ENCODE data around the gene FANCC.

Gene FANCC

DNA sequence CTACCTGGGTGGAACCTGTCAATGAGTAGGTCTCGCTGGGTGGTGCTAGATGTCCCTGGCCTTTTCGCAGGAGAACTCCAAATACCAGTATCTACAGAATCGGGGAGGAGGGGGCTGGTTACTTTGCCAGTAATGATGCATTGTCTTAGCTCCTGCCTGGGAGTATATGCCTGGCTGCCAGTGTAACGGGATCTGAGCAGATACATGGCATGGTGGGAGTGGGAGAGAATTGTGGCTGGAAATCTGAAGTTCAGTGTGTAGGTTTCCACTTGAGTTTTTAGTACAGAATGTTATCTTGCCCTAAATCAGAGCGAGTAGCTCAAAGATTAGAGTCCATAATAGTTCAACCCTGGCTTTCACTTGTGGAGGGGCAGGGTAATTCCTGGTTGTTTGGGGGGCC lies 38.0 kb upstream of the FANCC start:
- TF ChIP-seq, protein P1, sequence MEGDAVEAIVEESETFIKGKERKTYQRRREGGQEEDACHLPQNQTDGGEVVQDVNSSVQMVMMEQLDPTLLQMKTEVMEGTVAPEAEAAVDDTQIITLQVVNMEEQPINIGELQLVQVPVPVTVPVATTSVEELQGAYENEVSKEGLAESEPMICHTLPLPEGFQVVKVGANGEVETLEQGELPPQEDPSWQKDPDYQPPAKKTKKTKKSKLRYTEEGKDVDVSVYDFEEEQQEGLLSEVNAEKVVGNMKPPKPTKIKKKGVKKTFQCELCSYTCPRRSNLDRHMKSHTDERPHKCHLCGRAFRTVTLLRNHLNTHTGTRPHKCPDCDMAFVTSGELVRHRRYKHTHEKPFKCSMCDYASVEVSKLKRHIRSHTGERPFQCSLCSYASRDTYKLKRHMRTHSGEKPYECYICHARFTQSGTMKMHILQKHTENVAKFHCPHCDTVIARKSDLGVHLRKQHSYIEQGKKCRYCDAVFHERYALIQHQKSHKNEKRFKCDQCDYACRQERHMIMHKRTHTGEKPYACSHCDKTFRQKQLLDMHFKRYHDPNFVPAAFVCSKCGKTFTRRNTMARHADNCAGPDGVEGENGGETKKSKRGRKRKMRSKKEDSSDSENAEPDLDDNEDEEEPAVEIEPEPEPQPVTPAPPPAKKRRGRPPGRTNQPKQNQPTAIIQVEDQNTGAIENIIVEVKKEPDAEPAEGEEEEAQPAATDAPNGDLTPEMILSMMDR (conservative IDR thresholded peaks at IDR 0.05; ENCODE audit: low read length): no peak
- no peak overlapping the region for H3K4me3 ChIP-seq (ENCODE audit: low read length)
- DNase-seq (ENCODE audit: low read depth): no peak

- DNase-seq (ENCODE audit: low read depth): no peak
- no peak overlapping the region for H3K4me3 ChIP-seq (ENCODE audit: low read length)
- TF ChIP-seq, protein P1 (conservative IDR thresholded peaks at IDR 0.05; ENCODE audit: low read length): no peak
These were observed 33.5 kb upstream of the FANCC start for GRCh38 chr9:95351051-95351450.

- TF ChIP-seq, protein P1 (conservative IDR thresholded peaks at IDR 0.05; ENCODE audit: low read length): no peak
- H3K4me3 ChIP-seq (ENCODE audit: low read length): no peak overlapping the region
- no peak for DNase-seq (ENCODE audit: low read depth)
These were observed 32.8 kb upstream of the FANCC start for GRCh38 chr9:95350266-95350665.

DNA sequence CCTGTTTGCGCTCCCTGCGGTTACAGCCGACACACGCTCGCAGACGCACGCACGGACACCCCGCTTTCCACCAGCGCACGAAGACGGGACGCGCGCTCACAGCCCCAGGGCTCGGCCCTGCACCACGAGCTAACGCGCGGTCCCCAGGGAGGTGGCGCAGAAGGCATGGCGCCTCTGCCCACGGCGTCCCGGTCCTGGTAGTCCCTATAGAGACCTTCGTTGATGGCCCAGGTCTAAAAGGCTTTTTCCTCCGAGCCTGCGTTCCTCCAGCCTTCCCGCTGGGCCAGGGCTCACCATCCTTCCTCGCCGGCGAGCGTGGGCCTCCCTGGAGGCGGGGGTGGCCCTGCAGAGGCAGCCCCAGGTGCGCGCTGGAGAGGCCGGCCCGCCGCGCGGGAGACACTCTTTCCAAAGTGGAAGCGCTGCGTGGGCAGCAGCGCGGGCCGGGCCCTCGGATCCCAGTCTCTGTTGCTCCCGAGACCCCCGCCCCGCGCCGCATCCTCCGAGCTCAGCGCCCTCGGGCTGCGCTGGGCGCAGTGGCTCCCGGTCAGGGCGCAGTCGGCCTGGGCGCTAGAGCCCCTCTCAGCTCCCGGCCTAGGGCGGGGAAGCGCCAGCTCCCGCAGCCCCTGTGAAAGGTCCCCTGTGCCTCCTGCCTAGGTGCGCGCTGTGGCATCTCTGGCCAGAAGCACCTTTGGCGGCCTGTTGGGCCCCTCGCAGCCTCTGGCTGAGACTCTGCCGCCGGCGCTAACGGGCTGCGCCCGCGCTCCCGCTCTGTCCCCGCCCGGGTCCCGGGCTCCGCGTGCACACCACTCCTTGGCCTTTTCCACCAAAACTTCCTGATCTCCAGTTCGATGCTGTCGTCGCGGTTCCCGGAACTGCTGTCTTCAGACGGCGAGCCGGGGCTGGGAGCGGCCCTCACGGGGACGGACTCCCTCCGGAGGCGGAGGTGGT lies 31.9 kb upstream of the FANCC start:
- TF ChIP-seq, protein P1 (conservative IDR thresholded peaks at IDR 0.05; ENCODE audit: low read length): no peak
- H3K4me3 ChIP-seq (ENCODE audit: low read length): peak overlapping the region; percentile 15
- no peak for DNase-seq (ENCODE audit: low read depth)

DNA sequence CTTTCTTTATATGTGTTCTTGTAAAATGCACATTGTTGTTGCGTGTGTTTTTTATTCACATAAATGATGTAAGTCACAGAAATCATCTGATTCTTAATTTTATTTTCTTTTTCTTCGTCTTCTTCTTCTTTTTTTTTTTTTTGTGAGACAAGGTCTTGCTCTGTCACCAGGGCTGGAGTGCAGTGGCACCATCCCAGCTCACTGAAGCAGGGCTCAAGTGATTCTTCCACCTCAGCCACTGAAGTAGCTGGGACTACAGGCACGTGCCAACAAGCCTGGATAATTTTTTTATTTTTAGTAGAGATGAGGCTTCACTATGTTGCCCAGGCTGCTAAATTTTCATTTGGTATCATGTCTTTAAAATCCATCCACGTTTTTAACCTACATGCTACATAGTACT lies 28.5 kb upstream of the FANCC start:
- TF ChIP-seq, protein P1 (conservative IDR thresholded peaks at IDR 0.05; ENCODE audit: low read length): no peak
- DNase-seq (ENCODE audit: low read depth): no peak
- no peak overlapping the region for H3K4me3 ChIP-seq (ENCODE audit: low read length)

DNA sequence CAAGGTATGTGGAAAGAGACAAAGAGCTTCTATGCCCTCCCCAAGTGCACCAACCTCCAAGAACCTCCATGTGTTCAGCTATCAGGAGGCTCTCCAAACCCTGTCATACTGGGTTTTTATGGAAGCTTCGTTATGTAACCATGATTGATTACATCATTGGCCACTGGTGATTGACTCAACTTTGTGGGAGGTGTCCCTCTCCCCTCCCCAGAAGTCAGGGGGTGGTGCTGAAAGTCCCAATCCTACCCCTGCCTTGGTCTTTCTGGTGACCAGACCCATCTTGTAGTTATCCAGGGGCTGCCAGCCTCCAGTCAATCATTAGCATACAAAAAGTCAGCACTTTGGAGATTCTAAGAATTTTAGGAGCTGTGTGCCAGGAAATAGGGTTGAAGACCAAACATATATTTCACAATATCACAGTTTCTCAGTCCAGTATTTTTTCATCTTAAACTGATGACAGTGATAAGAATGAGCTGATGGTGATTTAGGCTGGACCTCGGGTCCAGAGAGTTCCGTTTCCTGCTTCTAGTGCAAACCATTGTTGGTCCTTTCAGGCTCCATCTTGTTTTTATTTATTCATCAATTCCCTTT lies 27.3 kb upstream of the FANCC start:
- TF ChIP-seq, protein P1 (conservative IDR thresholded peaks at IDR 0.05; ENCODE audit: low read length): no peak
- no peak for DNase-seq (ENCODE audit: low read depth)
- no peak overlapping the region for H3K4me3 ChIP-seq (ENCODE audit: low read length)

Measured in AG10803 (cell line).